ENCODE data around the gene ZNF43. TPM values are rescaled to one million over a fixed set of nuclear protein-coding genes. Genes with fewer than 3 reads are reported as not detected.
"Not testable (repeated sequence)": the region's sequence is repeated elsewhere in the genome, so short reads cannot be mapped to it uniquely, and the experiment has no call there.

The ZNF43 gene
- total RNA-seq, 1 donor from 2014 or later: 27.7 TPM

DNA sequence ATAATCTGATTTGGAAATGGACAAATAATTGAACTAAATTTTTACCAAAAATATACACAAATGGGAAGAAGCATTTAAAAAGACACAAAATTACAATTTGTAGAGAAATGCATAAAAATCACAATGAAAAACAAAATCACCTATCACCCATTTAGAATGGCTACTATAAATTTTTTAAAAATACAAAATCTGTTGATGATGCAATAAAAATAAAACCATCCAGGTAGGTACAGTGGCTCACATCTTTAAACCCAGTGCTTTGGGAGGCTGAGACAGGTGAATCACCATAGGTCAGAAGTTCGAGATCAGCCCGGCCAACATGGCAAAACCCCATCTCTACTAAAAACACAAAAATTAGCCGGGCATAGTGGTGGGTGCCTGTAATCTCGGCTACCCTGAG is 23.5 kb downstream of the ZNF43 start:
- intact Hi-C loops (cut with micrococcal nuclease): no loop called here

DNA sequence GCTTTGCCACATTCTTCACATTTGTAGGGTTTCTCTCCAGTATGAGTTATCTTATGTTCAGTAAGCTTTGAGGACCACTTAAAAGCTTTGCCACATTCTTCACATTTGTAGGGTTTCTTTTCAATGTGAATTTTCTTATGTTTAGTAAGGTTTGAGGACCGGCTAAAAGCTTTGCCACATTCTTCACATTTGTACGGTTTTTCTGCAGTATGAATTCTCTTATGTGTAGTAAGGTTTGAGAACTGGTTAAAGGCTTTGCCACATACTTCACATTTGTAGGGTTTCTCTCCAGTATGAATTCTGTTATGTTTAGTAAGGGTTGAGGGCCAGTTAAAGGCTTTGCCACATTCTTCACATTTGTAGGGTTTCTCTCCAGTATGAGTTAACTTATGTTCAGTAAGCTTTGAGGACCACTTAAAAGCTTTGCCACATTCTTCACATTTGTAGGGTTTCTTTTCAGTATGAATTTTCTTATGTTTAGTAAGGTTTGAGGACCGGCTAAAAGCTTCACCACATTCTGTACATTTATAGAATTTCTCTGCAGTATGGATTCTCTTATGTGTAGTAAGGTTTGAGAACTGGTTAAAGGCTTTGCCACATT is 27.5 kb downstream of the ZNF43 start:
- intact Hi-C loops (cut with micrococcal nuclease): not testable (repeated sequence)

DNA sequence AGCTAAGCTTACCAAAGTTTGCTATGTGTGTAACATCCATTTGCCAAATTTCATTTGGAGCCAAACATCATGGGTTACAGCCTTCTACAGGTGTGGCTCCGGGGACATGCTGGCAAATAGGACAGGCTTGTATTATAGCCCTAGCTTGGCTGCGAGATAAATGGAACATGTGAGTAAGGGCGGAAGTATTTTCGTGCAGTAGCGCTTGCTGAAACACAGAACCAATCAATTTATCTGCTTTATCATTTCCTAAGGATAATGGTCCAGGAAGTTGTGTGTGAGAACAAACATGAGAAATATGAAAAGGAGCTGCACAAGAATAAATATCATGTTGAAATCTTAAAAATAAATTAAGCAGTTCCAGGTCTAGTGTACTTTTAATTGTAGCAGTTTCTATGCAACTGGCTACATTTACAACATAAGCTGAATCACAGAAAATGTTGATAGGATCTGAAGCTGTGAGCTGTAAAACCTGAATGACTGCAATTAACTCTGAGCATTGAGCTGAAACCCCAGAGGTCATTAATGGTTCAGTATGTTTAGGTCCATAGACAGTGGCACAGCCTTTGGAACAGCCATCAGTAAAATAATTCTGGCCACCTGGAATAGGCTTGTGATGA is 46.4 kb downstream of the ZNF43 start:
- intact Hi-C loops (cut with micrococcal nuclease): no loop called here

DNA sequence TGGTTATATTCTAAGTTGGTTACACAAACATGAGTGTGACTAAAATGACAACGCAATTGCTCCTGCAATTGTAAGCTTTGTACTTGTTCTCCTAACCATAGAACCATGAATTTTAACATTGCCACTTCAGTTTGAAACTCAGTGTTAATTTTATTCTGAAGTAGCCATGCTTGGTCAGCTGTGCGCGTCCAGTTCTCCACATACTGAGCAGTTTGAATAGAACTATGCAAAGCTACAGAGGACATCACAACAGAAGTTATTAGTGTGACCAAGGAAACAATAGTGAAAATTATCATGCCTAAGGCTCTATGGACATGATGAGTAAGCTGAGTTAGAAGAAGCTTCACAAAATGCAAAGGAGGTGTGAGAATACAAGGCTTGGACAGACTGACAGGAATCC is 49.0 kb downstream of the ZNF43 start:
- intact Hi-C loops (cut with micrococcal nuclease): no loop called here

DNA sequence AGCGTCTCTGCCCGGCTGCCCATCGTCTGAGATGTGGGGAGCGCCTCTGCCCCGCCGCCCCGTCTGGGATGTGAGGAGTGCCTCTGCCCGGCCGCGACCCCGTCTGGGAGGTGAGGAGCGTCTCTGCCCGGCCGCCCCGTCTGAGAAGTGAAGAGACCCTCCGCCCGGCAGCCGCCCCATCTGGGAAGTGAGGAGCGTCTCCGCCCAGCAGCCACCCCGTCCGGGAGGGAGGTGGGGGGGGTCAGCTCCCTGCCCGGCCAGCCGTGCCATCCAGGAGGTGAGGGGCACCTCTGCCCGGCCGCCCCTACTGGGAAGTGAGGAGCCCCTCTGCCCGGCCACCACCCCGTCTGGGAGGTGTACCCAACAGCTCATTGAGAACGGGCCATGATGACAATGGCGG is 60.2 kb downstream of the ZNF43 start:
- intact Hi-C loops (cut with micrococcal nuclease): not testable (repeated sequence)

DNA sequence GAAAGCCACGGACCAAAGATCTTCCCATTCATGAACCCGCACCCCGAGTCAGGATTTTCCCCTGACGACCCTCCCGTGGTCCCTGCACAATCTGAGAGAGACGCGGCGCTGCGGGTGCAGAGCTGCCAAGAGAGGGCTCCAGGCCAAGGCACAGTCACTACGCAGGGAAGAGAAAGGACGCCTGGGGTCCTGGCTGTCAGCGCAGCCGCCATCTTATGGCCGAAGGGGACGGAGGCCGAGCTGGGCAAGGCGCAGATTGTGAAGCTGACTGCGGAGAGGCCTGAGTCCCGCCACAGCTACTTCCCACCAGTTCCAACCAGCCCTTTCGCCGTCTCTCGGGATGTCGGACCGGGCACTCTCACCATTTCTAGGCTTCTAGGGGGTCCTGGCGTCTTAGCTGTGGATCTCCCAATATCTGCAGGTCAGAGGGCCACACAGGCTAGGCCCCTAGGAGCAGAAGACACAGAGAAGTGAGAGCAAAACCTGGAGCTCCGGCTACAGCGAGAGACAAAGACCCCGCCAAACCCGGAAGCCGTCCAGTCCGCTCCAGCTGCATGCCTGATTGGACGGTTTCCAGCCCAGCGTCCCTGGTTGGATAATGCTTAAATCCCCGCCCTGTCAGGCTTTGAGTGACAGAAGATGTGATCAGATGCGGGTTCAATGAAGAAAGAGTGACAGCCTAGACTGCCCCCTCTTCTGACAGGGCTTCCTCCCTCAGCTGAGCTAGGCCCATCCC is 68.7 kb downstream of the ZNF43 start, which contains the start of gene ZNF100:
Gene ZNF100 (minus strand): TSS at position 515 of the 736 bp plus-strand sequence. CDS start 150 bp downstream, at position 365.
- intact Hi-C loops (cut with micrococcal nuclease): loop anchor here (1.0 to 10.0 kb wide), 7 partner anchors 70 to 622 kb away; partner anchors contain the start of genes ZNF43, ZNF431, ZNF493 and ZNF708

DNA sequence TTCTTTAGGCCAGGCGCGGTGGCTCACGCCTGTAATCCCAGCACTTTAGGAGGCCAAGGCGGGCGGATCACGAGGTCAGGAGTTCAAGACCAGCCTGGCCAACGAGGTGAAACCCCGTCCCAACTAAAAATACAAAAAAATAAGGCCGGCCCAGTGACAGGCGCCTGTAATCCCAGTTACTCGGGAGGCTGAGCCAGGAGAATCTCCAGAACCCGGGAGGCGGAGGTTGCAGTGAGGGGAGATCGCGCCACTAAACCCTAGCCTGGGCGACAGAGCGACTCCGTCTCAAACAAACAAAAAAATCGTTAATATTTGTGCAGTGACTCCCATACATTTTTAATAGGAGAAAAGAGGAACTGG is 69.3 kb downstream of the ZNF43 start:
- intact Hi-C loops (cut with micrococcal nuclease): loop anchor here (1.0 to 10.0 kb wide), 7 partner anchors 70 to 622 kb away; partner anchors contain the start of genes ZNF43, ZNF431, ZNF493 and ZNF708

DNA sequence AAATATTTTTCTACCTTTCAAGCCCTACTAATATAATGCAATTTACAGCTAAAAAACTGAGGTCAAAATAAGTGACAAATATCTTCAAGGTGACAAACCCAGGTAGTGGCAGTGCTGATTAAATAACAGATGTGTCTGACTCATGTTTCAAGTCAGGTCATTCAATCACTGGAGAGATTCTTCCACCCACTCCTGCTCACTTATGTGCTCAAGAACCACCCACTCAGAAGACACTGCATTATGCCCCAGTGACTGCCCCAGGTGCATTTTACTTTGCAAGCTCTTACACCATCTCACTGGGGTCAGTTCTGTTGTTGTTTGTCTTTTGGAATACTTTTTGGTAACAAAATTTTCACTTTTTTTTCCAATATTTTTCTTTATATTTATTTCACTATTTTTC is 70.8 kb downstream of the ZNF43 start:
- intact Hi-C loops (cut with micrococcal nuclease): loop anchor here (5.0 to 10.0 kb wide), 3 partner anchors 87 to 620 kb away; partner anchors contain the start of genes ZNF431 and ZNF493

DNA sequence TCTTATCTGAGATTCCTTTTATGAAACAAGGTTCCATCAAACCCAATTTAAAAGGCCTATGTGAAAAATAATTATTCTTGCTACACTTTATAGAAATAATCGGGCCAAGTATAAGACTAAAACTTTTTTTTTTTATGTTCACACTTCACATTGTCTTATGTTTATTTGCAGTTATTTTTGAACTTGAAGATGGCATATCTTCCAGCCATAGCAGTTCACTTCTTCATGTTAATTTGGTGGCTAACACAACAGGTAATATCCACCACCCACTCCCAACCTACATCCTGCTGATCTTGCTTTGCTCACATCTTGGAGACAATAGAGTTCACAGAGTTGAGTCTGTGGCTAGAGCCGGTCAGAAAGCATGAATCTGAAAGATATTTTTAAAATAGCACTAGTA is 74.4 kb downstream of the ZNF43 start:
- intact Hi-C loops (cut with micrococcal nuclease): loop anchor here (10.0 kb wide), 1 partner anchor 617 kb away; the partner anchor contains the start of gene ZNF431

DNA sequence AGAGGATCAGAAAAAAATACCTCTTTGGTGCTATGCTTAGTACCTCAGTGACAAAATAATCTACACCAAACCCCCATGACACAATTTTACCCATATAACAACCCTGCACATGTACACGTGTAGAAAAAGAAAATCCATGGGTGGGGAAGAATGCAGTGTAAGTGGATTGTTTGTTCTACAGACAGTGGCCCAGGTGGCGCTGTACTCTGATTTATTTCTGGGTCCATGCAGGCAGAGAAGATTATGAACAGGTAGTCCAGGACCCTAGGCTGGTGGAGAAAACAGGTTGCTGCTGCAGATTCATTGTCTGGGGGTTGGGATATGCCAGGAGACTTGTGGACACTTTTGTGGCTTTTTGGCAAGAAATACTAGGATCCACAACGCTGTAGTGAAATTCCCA is 77.7 kb downstream of the ZNF43 start:
- intact Hi-C loops (cut with micrococcal nuclease): no loop called here

DNA sequence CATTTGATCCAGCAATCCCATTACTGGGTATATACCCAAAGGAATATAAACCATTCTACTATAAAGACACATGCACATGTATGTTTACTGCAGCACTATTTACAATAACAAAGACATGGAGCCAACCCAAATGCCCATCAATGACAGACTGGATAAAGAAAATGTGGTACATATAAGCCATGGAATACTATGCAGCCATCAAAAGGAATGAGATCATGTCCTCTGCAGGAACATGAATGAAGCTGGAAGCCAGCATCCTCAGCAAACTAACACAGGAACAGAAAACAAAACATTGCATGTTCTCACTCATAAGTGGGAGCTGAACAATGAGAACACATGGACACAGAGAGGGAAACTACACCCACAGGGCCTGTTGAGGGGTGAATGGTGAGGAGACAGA is 80.4 kb downstream of the ZNF43 start:
- intact Hi-C loops (cut with micrococcal nuclease): not testable (repeated sequence)

Other genes starting within 250 kb of the ZNF43 start
- 22.3 and 22.4 TPM in 2 replicates for gene ZNF100, start 68.6 kb downstream of the ZNF43 start, total RNA-seq
- 0.05 and 0.20 TPM in 2 replicates for gene ZNF208, start 174.8 kb upstream of the ZNF43 start, total RNA-seq
- 4.4 and 7.0 TPM in 2 replicates for gene ZNF257, start 216.3 kb upstream of the ZNF43 start, total RNA-seq